GM18858 (cell line): ENCODE measurements around the gene GTF2A1L.
"Not testable (repeated sequence)": the region's sequence is repeated elsewhere in the genome, so short reads cannot be mapped to it uniquely, and the experiment has no call there.

ENCODE experiments used
- ATAC-seq: cut with Tn5 transposase; IDR thresholded peaks from one replicate; pipeline ENCODE4 v1.9.1; 2021; ENCODE audit not compliant: unreplicated experiment

The GTF2A1L gene, protein sequence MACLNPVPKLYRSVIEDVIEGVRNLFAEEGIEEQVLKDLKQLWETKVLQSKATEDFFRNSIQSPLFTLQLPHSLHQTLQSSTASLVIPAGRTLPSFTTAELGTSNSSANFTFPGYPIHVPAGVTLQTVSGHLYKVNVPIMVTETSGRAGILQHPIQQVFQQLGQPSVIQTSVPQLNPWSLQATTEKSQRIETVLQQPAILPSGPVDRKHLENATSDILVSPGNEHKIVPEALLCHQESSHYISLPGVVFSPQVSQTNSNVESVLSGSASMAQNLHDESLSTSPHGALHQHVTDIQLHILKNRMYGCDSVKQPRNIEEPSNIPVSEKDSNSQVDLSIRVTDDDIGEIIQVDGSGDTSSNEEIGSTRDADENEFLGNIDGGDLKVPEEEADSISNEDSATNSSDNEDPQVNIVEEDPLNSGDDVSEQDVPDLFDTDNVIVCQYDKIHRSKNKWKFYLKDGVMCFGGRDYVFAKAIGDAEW

DNA sequence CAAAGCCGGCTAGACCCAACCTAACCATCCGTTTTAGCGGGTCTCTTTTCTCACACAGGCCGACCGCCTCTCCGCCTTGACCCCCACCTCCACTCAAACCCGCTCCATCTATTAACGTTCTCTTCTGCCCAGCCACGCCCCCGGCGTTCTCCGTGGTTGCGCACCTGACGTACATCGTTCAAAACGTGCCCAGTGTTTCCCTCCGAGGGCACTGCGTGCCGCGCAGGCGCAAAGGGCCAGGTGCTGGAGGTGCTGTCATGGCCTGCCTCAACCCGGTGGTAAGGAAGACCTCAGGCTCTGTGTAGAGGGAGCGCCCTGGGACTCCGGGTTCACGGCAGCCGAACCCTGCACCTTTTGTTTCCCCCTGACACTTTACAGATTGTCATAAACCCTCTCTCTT is at the start of gene GTF2A1L:
GTF2A1L (plus strand) TSS at position 239 of the 400 bp plus-strand sequence; CDS start at position 258, 19 bp downstream.
- ATAC-seq = no peak

DNA sequence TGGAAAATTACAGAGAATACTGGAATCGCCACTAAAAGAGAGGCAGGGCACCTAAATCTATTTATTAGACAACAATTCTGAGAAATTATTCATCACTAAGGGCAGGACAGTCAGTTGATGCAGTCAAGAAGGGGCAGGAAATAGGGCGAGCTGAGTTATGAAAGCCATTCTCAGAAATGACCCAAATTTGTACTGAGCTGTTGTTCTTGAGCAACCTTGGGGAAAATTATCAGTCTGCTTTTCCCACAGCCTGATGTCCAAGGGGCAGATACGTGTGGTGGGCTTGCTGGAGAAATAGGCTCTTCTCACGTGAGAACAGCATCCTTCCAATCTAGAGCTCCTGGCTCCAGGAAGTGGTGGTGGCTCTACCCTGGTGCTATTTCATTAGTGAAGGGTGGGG is 49.1 kb upstream of the GTF2A1L start:
- ATAC-seq = no peak

DNA sequence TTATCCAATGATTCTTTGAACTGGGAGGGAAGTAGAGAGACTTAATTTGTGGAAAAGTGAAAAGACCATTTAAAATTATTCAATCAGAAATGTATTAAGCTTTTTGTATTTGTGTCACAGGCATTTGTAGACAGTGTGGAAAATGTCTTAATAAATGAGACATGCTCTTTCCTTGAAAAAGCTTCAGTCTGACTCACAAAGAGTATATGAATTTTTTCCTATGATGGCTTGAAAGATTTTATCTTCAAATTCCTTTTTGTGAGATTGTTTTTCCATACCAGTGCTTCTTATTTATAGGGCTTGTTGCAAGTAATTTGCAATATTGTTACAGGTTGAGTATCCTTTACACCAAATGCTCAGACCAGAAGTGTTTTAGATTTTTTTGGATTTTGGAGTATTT is 48.2 kb upstream of the GTF2A1L start:
- ATAC-seq = no peak

DNA sequence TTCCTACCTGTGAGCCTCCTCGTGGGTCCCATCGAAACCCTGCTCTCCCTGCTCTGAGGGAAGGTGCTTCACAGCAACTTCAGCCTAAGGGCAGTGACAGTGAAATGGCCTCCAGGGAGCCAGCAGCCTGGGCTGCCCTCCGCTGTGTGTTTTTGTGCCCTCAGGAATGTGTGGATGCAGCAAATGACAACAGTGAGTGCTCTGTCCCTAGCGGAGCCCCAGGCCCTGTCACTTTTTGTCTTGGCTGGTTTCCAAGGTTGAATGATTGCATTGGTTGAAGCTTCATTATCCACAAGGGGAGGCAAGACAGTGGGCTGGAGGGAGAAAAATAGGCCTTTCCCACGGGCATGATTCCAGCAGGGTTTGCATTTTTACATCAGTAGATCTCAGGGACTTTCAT is 44.8 kb upstream of the GTF2A1L start:
- ATAC-seq = no peak

DNA sequence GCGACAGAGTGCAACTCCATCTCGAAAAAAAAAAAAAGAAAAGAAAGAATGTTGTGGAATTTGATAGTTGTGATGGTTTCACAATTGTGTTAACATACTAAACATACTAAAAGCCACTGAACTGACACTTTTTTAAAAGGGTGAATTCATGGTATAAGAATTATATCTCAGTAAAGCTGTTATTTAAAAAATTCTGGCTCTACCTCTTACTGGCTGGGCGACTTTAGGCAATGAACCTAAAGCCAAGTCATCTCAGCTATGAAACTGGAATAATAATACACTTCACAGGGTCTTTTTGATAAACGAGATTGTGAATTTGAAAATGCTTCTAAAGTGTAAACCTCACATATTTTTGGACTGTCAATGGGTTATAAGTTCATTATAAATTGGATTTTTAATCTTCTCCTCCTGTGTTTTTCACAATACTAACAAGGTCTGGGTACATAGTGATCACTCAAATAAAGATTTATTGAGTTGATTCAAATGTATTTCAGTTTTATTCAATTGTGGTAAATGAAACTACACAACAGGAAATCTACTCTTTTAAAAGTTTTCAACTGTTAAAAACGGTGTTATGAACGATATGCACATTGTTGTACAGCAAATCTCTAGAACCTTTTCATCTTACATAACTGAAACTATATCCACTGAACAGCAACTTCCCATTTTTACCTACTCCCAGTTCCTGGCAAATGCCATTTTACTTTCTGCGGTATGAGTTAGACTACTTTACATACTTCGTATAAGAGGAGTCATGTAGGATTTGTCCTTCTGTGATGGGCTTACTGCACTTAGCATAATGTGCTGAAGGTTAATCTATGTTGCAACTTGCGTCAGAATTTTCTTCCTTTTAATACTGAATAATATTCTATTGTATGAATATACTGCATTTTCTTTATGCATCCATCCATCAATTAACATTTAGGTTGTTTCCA is 43.0 kb upstream of the GTF2A1L start:
- ATAC-seq = no peak

DNA sequence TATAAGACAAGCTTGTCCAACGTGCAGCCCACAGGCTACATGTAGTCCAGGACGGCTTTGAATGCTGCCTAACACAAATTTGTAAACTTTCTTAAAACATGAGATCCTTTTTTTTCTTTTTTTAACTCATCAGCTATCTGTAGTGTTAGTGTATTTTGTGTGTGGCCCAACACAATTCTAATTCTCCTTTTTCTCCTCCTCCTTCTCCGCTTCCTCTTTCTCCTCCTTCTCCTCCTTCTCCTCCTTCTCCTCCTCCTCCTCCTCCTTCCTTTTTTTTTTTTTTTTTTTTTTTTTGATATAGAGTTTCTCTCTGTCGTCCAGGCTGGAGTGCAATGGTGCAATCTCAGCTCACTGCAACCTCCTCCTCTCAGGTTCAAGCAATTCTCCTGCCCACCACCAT is 39.3 kb upstream of the GTF2A1L start:
- ATAC-seq = no peak

DNA sequence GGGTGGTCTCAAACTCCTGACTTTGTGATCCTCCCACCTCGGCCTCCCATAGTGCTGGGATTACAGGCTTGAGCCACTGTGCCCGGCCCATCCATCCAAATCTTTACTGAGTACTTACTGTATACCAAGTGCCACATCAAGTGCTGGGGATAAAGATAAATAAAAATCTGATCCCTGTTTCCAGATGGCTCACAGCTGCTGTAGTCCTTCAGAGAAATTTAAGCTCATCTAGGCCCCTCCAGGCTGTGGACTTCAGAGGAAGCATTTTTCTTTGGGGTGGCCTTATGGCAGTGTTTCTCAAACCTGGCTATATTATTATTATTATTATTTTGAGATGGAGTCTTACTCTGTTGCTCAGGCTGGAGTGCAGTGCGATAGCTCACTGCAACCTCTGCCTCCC is 33.7 kb upstream of the GTF2A1L start:
- no peak for ATAC-seq

DNA sequence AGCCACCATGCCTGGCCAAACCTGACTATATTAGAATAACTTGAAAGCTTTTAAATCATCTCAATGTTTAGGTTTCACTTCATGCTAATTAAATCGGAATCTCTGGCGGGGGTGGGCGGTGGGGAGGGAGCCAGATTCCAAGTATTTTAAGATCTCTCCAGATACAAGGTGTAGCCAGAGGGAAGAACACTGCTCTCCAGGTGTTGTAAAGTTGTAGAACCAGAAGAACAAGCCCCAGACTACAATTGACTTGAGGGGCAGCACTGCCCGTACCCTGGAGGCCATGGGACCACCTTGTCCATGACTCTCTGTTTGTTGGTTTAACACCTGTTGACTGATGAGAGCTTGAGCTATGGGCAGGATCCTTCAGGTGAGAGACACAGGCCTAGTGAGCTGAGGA is 33.1 kb upstream of the GTF2A1L start:
- ATAC-seq = no peak

DNA sequence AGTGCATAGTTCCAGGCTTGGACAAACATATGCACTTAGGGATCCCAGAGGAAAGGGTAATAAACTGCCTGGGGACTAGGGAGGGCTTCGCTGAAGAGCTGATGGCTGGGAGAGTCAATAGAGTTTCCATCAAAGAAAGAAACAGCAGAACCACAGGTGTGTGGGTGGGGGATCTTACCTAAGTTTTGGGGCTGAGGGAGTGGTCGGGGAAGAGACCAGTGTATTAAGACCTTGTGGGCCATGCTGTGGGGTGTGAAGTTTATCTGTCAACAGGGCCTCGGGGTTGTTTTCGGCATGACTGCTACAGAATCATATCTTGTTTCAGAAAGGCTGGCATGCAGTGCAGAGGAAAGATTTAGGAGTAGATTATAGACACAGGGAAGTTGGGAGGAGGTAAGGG is 31.2 kb upstream of the GTF2A1L start:
- ATAC-seq = no peak

DNA sequence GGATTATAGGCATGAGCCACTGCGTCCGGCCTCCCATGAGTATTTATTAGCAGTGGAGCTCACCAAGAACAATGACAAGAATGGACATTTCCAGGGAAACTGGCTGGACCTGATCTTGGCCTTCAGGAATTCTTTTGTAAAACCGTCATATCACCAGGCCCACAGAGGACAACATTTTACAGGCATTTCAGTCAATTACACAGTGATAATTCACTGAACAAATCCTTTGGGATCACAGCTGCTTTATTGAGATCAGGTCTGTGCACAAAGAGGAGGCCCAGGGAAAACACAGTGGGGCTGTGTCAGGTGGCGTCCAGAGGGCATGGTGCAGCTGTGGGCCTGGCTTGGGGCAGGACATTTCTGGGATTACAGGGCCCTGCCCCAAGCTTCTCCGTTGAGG is 30.1 kb upstream of the GTF2A1L start:
- no peak for ATAC-seq

DNA sequence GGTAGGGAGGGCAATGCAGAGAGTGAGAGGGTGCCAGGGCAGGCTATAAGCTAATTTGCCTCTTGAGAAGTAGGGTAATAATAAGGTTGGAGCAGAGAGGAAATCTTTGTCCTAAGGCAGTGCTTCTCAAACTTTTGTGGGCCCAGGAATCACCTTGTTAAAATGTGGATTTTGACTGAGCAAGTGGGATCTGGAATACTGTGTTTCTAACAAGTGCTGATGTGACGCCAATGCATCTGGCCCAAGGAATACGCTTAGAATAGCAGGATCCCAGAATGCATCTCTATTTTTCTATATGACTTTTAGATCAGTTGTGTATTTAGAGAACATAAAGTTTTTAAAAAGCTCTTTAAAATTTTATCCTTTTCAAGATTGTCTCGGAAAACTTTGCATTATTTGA is 29.7 kb upstream of the GTF2A1L start:
- no peak for ATAC-seq

DNA sequence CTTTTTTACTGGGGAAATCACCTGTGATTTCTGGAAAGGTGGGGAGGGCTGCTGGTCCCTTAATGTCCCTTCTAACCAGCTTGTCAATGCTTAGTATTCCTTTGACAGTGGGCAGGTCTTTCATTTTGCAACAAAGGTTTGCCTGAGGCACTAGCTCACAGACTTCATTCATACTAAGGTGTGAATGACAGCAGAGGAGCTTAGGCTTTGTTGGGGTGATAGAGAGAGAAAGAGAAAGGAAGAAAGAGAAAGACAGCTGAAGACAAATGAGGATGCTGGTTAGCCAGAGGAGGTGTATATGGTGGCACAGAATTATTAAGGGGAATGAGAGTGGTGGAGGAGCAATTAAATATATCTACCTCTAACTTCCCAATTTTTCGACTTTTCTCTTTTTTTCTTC is 28.9 kb upstream of the GTF2A1L start:
- ATAC-seq = no peak

DNA sequence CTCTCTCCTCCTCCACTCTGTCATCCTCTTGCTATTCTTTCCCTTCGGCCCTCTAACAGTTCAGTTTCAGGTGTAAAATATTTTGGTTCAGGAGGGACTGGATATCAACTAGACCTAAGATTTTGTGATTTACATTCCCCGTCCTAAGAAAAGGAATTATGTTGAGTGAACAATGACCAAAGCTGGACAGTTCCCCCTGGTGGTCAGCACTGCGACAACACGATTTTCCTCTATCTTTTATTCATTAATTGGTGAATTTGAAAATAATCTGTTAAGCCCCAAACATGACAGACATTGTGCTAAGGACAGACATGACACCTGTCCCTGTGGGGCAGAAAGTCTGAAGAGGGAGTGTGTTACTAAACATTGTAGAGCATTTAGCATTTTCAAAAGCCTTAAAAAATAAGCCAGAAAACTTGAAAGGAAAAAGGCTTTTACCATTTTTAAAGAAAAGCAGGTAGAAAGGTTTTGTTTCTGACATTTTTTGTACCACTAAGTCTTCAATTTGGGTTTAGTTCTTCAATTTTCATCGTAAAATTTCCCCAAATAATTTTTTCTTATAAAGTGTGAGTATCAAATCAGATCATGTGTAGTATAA is 28.4 kb upstream of the GTF2A1L start:
- ATAC-seq = no peak

DNA sequence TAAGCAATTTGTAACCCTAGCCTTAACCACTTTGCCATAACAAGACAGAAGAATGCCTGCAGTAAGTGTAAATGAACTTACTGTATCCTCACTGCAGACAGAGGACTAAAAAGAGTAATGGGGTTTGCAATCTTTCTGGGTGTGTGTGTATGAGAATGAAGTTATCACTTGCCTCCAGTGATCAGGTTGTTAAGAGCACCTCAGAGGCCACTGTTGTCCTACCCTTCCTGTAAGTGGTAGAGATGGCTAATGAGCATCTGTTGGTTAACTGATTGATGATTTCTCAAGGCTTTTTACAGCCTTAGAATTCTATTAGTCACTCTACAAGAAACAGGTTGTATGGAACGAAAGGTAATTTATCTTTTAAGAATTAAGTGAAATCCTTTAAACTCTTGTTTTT is 27.6 kb upstream of the GTF2A1L start:
- ATAC-seq = no peak

DNA sequence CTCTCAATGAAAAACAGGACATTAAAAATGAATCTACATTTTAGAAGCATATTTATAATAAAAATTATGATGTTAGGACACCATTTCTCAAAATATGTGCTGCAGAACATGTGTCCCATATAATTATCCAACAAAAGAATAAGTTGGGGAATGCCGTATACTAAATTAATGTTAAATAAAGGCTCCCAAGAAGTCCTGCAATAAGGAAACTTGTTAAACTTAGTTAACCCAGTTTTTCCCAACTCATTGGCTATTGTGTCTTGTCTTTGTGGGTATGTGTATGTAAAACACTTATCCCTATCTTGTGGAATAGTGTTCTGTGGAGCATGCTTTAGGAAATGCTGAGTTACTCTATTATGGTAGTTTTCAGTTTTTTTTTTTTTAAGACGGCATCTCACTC is 25.6 kb upstream of the GTF2A1L start:
- no peak for ATAC-seq

DNA sequence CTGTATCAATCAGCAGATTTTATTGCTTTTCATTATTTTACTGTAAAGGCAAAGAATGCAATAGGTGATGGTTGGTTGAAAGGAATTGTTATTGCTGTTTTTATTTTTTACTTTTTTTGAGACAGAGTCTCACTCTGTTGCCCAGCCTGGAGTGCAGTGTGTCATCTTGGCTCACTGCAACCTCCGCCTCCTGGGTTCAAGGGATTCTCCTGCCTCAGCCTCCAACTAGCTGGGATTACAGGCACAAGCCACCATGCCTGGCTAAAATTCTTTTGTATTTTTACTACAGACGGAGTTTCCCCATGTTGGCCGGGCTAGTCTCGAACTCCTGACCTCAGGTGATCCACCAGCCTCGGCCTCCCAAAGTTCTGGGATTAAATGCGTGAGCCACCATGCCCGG is 20.9 kb upstream of the GTF2A1L start:
- ATAC-seq = not testable (repeated sequence)

DNA sequence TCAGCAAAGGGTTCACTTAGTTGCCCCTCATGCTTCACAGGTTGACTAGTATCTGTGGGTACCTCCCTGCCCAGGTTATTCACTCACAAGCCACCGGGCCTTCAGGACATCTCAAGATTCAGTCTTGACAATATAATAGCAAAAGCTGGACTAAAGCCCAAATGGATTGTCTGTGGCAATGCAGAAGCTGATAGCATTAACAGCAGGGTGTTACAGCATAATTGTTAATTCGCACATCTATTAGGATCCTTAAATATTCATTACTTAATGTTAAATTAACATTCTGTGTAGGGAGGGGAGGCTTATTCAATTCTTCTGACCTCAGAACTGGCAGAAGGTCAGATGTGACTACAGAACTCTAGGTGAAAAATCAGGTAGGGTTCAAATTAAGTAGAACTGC is 20.2 kb upstream of the GTF2A1L start:
- ATAC-seq = no peak

DNA sequence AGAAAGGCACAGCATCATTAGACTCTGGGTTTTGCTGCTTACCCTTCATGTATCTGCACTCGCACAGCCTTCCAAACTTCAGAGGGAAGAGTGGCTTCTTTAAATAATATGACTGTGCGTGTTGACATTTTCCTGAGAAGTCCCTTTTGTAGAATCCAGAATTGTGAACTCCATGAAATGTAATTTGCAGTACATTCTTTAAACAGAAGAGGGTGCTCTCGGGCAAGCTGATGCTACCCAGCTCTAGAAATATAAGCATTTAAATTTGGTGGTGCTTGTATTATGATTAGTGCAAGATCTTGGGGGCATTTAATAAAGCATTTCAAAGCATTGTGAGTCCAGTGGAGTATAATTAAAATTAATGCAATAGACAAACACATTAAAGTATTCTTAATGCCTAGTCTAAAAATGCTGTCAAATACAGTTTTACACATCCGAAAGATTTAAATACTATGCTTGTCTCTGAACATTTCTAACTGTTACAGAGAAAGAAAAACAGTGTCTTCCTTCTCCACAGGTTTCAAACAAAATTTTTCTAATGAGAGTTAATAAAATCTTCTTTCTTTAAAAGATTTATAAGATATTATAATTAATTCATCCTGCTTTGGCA is 17.3 kb upstream of the GTF2A1L start:
- no peak for ATAC-seq

DNA sequence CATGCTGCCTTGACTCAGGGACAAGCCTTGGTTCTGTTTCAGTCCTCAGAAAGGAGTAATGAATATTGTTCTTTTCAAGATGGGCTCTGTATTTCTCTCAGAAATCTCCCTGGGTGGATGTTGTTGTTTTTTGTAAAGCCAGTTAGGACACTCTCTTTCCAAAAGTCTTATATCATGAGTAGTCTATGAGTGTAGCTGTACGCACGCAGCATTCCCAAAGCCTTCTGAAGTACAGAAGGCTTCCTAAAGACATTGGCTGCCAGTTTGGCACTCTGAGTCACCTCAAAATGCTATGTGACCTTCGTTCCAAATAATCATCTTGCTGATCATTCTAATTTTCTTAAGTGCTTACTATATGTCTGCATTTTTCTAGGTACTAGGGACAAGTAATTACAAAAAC is 16.7 kb upstream of the GTF2A1L start:
- no peak for ATAC-seq

DNA sequence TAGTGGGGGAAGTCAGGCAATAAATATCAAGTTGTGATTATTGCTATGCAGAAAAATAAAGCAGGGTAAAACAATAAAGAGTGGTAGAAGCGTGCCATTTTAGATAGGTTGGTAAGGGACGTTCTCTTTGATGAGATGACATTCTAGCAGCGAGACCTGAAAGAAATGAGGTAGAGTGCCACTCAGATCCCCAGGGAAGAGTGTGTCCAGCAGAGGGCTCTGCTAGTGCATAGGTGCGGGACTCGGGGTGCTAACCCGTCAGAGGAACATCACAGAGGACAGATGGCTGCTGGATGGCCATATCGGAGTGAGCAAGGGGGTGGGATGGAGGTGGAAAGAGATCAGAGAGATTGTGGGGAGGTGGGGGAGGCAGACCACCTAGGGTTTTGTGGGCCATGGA is 16.3 kb upstream of the GTF2A1L start:
- ATAC-seq = no peak

DNA sequence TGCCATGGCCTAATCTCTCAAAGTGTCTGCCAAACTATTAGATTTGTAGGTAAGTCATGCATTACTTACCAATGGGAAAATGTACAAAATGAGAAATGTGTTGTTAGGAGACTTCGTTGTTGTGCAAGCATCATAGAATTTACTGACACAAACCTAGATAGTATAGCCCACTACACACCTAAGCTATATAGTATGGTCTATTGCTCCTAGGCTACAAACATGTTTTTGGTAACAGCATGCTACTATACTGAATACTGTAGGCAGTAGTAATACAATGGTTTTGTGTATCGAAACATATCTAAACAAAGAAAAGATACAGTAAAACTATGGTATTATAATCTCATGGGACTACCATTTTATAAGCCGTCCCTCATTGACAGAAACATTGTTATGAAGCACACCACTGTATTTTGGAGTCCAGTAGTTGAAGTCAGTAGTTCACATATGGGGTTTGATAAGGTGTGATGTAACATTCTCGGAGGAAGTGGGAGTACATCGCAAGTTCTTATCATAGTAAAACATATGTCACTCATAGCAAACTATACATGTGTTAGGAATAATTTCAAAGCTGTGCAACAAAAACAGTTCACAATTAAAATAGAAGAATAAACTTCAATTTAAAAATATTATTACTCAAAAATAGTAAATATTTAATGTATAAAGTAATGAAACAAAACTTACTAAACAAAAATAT is 12.0 kb upstream of the GTF2A1L start:
- ATAC-seq = no peak
